T-cell (primary cell): ENCODE results near the gene ARID3A. TPM values are rescaled to one million over a fixed set of nuclear protein-coding genes. Genes with fewer than 3 reads are reported as not detected.

Source experiments
- ATAC-seq, 4 experiments: fragments of 200-7000 bp in 3 of 4; fragments of 150-1000 bp in 1 of 4; cut with Tn5 transposase; replicated peaks in 1 of 4; 1 replicate in 3 of 4; 2 replicates in 1 of 4; pipeline ENCODE4 v1.10.0; 2021; ENCODE audit warnings: moderate library complexity in 3 of 4, mild to moderate bottlenecking in 2 of 4, moderate number of reproducible peaks in 1 of 4
- CTCF ChIA-PET, 2 donors: fragments of 300-600 bp; sonication (Branson Sonifier 250); formaldehyde crosslinking; loops; one replicate each; lab custom pipeline; 2022; ENCODE audit warnings: antibody characterized with exemption in 2 of 2; lab: Charles Lee
- POLR2A ChIA-PET, 2 donors: fragments of 300-600 bp; sonication (Branson Sonifier 250); formaldehyde crosslinking; loops; one replicate each; lab custom pipeline; 2022; ENCODE audit warnings: antibody characterized with exemption in 2 of 2; lab: Charles Lee
- DNase-seq, 35 experiments: peaks; one replicate each; pipeline versions ENCODE4 v3.0.0 to v3.0.0-alpha.2; 2013 to 2023
- H3K27ac ChIP-seq: one replicate; pipeline ENCODE4 v1.5.1; 2013; ENCODE audit warnings: low read length
- H3K27me3 ChIP-seq, 2 experiments: replicated peaks in 1 of 2; 1 replicate in 1 of 2; 2 replicates in 1 of 2; pipeline versions ENCODE4 v1.6.1 to v1.7.0; 2013; ENCODE audit warnings: low read length in 1 of 2, mixed read lengths in 1 of 2; ENCODE audit not compliant: control insufficient read depth in 2 of 2, insufficient read depth in 2 of 2; ENCODE audit errors: extremely low read depth in 1 of 2
- H3K36me3 ChIP-seq, 2 donors: 1 replicate in 1 of 2; 2 replicates in 1 of 2; pipeline versions ENCODE4 v1.6.1 to v1.7.0; 2013; ENCODE audit warnings: low read length in 1 of 2; ENCODE audit not compliant: control insufficient read depth in 2 of 2, insufficient read depth in 1 of 2; ENCODE audit errors: extremely low read depth in 1 of 2
- H3K4me1 ChIP-seq, 2 experiments: 1 replicate in 1 of 2; 2 replicates in 1 of 2; pipeline versions ENCODE4 v1.6.1 to v1.7.0; 2013; ENCODE audit warnings: low read length in 2 of 2, mixed read lengths in 1 of 2; ENCODE audit not compliant: insufficient read depth in 2 of 2, control insufficient read depth in 1 of 2; ENCODE audit errors: extremely low read depth in 1 of 2
- H3K4me3 ChIP-seq, 2 donors: 1 replicate in 1 of 2; 2 replicates in 1 of 2; pipeline versions ENCODE4 v1.5.1 to v1.7.0; 2013; ENCODE audit warnings: mild to moderate bottlenecking in 2 of 2, low read length in 1 of 2, moderate library complexity in 1 of 2; ENCODE audit not compliant: control insufficient read depth in 1 of 2; ENCODE audit errors: extremely low read depth in 1 of 2
- H3K9me3 ChIP-seq: 2 replicates; pipeline ENCODE4 v1.7.0; 2013
- H3K27ac Mint-ChIP-seq, 2 donors: one replicate each; pipeline ENCODE4 v1.8.0; 2020 to 2021; ENCODE audit warnings: mild to moderate bottlenecking in 2 of 2, mixed read lengths in 2 of 2
- H3K27me3 Mint-ChIP-seq, 2 donors: one replicate each; pipeline ENCODE4 v1.8.0; 2021 to 2022; ENCODE audit warnings: mixed read lengths in 2 of 2
- H3K36me3 Mint-ChIP-seq: one replicate; pipeline ENCODE4 v1.8.0; 2021; ENCODE audit warnings: mixed read lengths
- H3K4me1 Mint-ChIP-seq, 3 donors: one replicate each; pipeline ENCODE4 v1.8.0; 2020 to 2022; ENCODE audit warnings: mixed read lengths in 3 of 3, mild to moderate bottlenecking in 1 of 3
- H3K4me3 Mint-ChIP-seq, 3 donors: one replicate each; pipeline ENCODE4 v1.8.0; 2020 to 2022; ENCODE audit warnings: mild to moderate bottlenecking in 3 of 3, mixed read lengths in 3 of 3, moderate library complexity in 3 of 3
- H3K9me3 Mint-ChIP-seq, 3 donors: one replicate each; pipeline ENCODE4 v1.8.0; 2020 to 2022; ENCODE audit warnings: mixed read lengths in 3 of 3
- WGBS: methylation state at CpG from one replicate; pipeline ENCODE4 v1.1.5; 2013; ENCODE audit warnings: missing lambda C conversion rate; ENCODE audit not compliant: insufficient coverage; 5-methylcytosine and 5-hydroxymethylcytosine counted together
- total RNA-seq, 35 experiments: library from RNA in 6 of 35; stranded (reverse) in 6 of 35; fragments of 120-200 nt in 1 of 35; gene quantifications; one replicate each; pipeline versions ENCODE4 v1.2.1 to v1.2.4 and lab custom pipeline; 2013 to 2026

Gene ARID3A
- total RNA-seq, 5 donors from 2014 or later (not counting 1 experiment from before 2014, with no cell fraction given), result 9.8 to 13.2 (median 12.0) TPM

DNA sequence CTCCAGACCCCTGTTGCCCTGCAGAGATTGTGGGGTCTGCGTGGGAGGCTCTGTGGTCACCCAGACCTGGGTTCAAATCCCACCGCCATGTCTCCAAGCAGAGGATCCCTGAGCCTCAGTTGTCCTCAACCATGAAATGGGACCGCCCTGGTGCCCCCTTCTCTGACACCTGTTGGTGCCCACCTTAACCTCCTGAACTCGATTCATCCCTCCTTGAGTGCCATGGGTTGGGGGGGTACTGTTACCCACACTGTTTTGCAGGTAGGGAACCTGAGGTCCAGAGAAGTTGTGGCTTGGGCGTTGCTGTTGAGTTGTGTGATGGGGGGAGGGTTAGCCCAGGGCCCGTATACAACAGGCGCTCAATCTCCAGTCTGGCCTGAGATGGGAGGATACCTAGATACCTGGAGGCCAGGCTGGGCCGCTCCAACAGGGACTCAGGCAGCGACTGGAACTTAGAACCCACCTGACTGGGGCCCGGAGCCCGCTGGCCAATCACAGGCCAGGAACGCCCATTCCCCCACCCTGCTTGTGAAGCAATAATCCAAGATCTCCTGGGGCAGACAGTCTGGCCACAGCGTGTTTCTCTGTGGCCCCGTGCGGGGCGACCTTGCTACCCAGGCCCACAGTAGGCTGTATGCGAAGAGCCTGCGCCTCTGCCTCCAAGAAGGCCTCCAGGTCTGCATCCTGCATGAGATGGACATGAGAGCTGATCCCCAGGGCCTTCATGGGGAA, 2.8 kb downstream of the ARID3A start:
- Histone ChIP-seq H3K4me3 (no peak overlapping the region), H3K9me3 (no peaks in the 10 kb centered on the region), H3K4me1 (peaks cover 7 to 54% of the 10 kb centered on the region in 2 experiments), H3K36me3 (no peaks in the 10 kb centered on the region), H3K27me3 (no peaks in the 10 kb centered on the region), H3K27ac (no peak overlapping the region)
- Mint-ChIP-seq H3K36me3 (no peaks in the 10 kb centered on the region), H3K4me3 (peak overlapping the region in 2 of 3 donors; percentile 9 to 78), H3K27me3 (no peaks in the 10 kb centered on the region), H3K27ac (no peak overlapping the region), H3K4me1 (peaks cover 19 to 21% (median 20%) of the 10 kb centered on the region in 3 donors), H3K9me3 (no peaks in the 10 kb centered on the region)
- DNase-seq (no peak), ATAC-seq (no peak)
- ChIA-PET CTCF (no interaction called here), POLR2A (no interaction called here)
- 92% methylated on average over 14 of the region's 18 CpGs for WGBS

DNA sequence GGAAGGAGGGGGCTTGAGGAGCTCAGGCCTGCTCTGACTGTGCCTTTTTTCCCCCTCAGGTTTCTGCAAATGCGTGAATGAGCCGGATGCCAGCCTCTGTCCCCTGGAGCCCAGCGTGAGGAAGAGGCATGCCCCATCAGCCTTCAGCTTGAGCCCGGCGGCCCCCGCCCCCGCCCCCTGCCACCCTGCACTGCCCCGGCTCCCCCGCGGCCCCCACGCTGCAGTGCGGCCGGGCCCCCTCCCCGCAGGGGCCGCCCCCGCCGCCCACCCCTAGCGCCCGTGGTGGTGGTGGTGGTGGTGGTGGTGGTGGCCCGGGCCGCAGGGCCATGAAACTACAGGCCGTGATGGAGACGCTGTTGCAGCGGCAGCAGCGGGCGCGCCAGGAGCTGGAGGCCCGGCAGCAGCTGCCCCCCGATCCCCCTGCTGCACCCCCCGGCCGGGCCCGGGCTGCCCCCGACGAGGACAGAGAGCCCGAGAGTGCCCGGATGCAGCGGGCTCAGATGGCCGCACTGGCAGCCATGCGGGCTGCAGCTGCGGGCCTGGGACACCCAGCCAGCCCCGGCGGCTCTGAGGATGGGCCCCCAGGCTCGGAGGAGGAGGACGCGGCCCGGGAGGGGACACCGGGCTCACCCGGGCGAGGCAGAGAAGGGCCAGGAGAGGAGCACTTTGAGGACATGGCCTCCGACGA, 3.5 kb downstream of the ARID3A start:
- H3K9me3 ChIP-seq, result no peaks in the 10 kb centered on the region
- ChIA-PET POLR2A (no interaction called here), CTCF (no interaction called here)
- H3K27ac ChIP-seq, result no peak overlapping the region
- no peaks in the 10 kb centered on the region for H3K36me3 ChIP-seq
- Mint-ChIP-seq H3K27ac (no peak overlapping the region), H3K9me3 (no peaks in the 10 kb centered on the region), H3K36me3 (no peaks in the 10 kb centered on the region), H3K4me3 (no peak overlapping the region), H3K27me3 (no peaks in the 10 kb centered on the region), H3K4me1 (peaks cover 17 to 20% (median 19%) of the 10 kb centered on the region in 3 donors)
- H3K4me1 ChIP-seq, result peaks cover 7 to 48% of the 10 kb centered on the region in 2 experiments
- H3K4me3 ChIP-seq, result no peak overlapping the region
- no peak for ATAC-seq
- 94% methylated on average over 17 of the region's 51 CpGs for WGBS
- H3K27me3 ChIP-seq, result no peaks in the 10 kb centered on the region
- no peak for DNase-seq

DNA sequence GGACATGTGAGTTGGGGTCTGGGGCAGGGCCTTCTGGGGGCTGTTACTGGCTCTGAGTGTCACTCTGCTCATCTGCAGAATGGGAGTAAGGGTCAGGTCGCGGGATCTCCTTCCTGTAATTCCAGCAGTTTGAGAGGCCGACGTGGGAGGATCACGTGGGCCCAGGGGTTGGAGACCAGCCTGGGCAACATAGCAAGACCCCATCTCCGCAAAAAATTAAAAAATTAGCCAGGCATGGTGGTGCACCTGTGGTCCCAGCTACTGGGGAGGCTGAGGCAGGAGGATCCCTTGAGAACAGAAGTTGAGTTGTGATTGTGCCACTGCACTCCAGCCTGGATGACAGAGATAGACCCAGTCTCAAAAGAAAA, 4.0 kb downstream of the ARID3A start:
- H3K9me3 ChIP-seq, result no peaks in the 10 kb centered on the region
- H3K27me3 Mint-ChIP-seq, result no peaks in the 10 kb centered on the region
- peaks cover 16 to 19% (median 18%) of the 10 kb centered on the region in 3 donors for H3K4me1 Mint-ChIP-seq
- no peak overlapping the region for H3K4me3 ChIP-seq
- CTCF ChIA-PET, result no interaction called here
- H3K9me3 Mint-ChIP-seq, result no peaks in the 10 kb centered on the region
- H3K36me3 Mint-ChIP-seq, result no peaks in the 10 kb centered on the region
- no peak overlapping the region for H3K27ac Mint-ChIP-seq
- POLR2A ChIA-PET, result no interaction called here
- H3K36me3 ChIP-seq, result no peaks in the 10 kb centered on the region
- no peak overlapping the region for H3K27ac ChIP-seq
- ATAC-seq, result no peak
- peaks cover 7 to 43% of the 10 kb centered on the region in 2 experiments for H3K4me1 ChIP-seq
- WGBS, result 100% methylated on average over 6 of the region's 6 CpGs
- no peak overlapping the region for H3K4me3 Mint-ChIP-seq
- DNase-seq, result no peak
- no peaks in the 10 kb centered on the region for H3K27me3 ChIP-seq

- CTCF ChIA-PET, result no interaction called here
- no peaks in the 10 kb centered on the region for H3K36me3 ChIP-seq
- DNase-seq, result no peak
- H3K4me3 ChIP-seq, result peak overlapping the region in 1 of 2 donors; percentile 41
- no peaks in the 10 kb centered on the region for H3K9me3 ChIP-seq
- H3K27me3 ChIP-seq, result no peaks in the 10 kb centered on the region
- Mint-ChIP-seq H3K4me1 (peaks cover 19 to 23% (median 23%) of the 10 kb centered on the region in 3 donors), H3K36me3 (no peaks in the 10 kb centered on the region), H3K27me3 (no peaks in the 10 kb centered on the region), H3K9me3 (no peaks in the 10 kb centered on the region), H3K27ac (no peak overlapping the region), H3K4me3 (peak overlapping the region in 2 of 3 donors; percentile 37 to 80)
- POLR2A ChIA-PET, result no interaction called here
- no peak overlapping the region for H3K27ac ChIP-seq
- peaks cover 7 to 32% of the 10 kb centered on the region in 2 experiments for H3K4me1 ChIP-seq
- peak in 1 of 4 experiments; percentile 12 for ATAC-seq
- 69% methylated on average over 24 of the region's 32 CpGs for WGBS
Observed at GRCh38 chr19:931860-932647, 6.2 kb downstream of the ARID3A start.

DNA sequence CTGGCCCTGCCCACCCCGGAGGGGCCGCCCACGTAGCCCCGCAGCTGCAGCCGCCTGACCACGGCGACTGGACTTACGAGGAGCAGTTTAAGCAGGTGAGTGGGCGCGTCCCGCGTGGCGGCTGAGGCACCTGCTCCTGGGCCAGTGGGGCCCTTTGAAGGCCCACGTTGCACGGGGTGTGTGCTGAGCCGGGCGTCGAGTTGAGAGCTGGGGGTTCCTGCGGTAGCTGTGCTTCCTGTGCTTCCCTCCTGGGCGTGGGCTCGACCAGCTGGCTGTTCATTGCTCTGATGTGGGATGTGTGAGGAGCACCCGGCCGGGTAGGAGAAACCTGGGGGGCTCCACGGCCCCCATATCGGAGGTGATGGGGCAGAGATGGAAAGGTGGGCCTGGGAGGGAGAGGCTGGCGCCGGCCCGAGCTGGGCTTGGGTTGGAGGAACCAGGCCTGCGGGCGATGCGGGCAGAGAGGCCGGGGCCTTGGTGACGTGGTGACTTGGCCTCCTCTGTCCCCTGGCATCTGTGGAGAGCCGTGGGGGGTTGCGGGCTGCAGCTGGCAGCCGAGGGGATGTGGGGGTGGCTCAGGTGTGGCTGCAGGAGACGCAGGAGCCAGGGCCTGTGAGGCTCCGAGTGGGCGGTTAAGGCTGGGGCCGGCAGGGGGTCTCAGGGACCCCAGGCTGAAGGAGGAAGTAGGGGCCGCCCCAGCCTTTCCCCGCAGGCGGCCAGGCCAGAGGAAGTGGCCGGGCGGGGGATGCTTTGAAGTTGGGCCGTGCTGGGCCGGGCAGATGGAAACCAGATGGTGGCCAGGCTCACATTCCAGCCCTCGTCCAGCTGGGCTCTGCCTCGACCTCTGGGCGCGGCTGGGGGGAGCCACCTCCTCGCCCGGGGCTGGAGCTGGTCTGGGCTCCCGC, 7.1 kb downstream of the ARID3A start:
- no peak overlapping the region for H3K27ac ChIP-seq
- no peaks in the 10 kb centered on the region for H3K27me3 ChIP-seq
- peaks cover 7 to 32% of the 10 kb centered on the region in 2 experiments for H3K4me1 ChIP-seq
- Mint-ChIP-seq H3K36me3 (peaks cover 3% of the 10 kb centered on the region), H3K9me3 (peaks cover 0 to 3% (median 0%) of the 10 kb centered on the region in 3 donors), H3K27ac (peak overlapping the region; percentile 63 to 72), H3K4me3 (peak overlapping the region; percentile 59 to 80 (median 72)), H3K27me3 (no peaks in the 10 kb centered on the region), H3K4me1 (peaks cover 26 to 31% (median 29%) of the 10 kb centered on the region in 3 donors)
- no peaks in the 10 kb centered on the region for H3K36me3 ChIP-seq
- POLR2A ChIA-PET, result no interaction called here
- CTCF ChIA-PET, result no interaction called here
- 23% methylated on average over 53 of the region's 54 CpGs for WGBS
- H3K9me3 ChIP-seq, result no peaks in the 10 kb centered on the region
- ATAC-seq (peak; percentile 74 to 88 (median 79)), DNase-seq (peak in 18 of 35 experiments; percentile 35 to 67 (median 48))
- peak overlapping the region; percentile 30 to 41 for H3K4me3 ChIP-seq
